Measurements from ENCODE around the gene CIAO1. TPM values are rescaled to one million over a fixed set of nuclear protein-coding genes. Genes with fewer than 3 reads are reported as not detected.

Gene CIAO1
- total RNA-seq, 1 experiment from 2014 or later, result 82.8 TPM

- TF ChIP-seq ZNF423 (CRISPR knock-in tag; IDR thresholded peaks at IDR 0.05) (no peak), PRRX2 (CRISPR knock-in tag; IDR thresholded peaks at IDR 0.05) (no peak), MXD4 (CRISPR knock-in tag; IDR thresholded peaks at IDR 0.05; ENCODE audit: borderline replicate concordance) (no peak), SMAD4 (CRISPR knock-in tag; IDR thresholded peaks at IDR 0.05) (no peak), NR3C1 (CRISPR knock-in tag; conservative IDR thresholded peaks at IDR 0.05; ENCODE audit: low read depth) (no peak), ZNF425 (CRISPR knock-in tag; conservative IDR thresholded peaks at IDR 0.05) (no peak), CBFB (CRISPR knock-in tag; IDR thresholded peaks at IDR 0.05; ENCODE audit: low read depth) (no peak)
Observed at GRCh38 chr2:96276787-96277499, 10.9 kb downstream of the CIAO1 start (continued).

- peaks cover 99% of the 10 kb centered on the region for H3K36me3 Mint-ChIP-seq
- H3K4me1 Mint-ChIP-seq, result no peaks in the 10 kb centered on the region
Observed at GRCh38 chr2:96287273-96287856, 21.3 kb downstream of the CIAO1 start.

More at GRCh38 chr2:96287273-96287856, 21.3 kb downstream of the CIAO1 start:
- DNase-seq (ENCODE audit: low spot score) (no peak), ATAC-seq (no peak)
- ChIA-PET CTCF (no interaction called here), POLR2A (no interaction called here)
- no peak for TF ChIP-seq ZNF317 (CRISPR knock-in tag; IDR thresholded peaks at IDR 0.05; ENCODE audit: borderline replicate concordance, low read depth)
- no peak for TF ChIP-seq RORB (CRISPR knock-in tag; IDR thresholded peaks at IDR 0.05)
- TF ChIP-seq MLX (CRISPR knock-in tag; IDR thresholded peaks at IDR 0.05), result no peak
- TF ChIP-seq ZNF232 (CRISPR knock-in tag; IDR thresholded peaks at IDR 0.05), result no peak
- TF ChIP-seq ZBTB43 (CRISPR knock-in tag; IDR thresholded peaks at IDR 0.05), result no peak
- TF ChIP-seq HMGXB4 (CRISPR knock-in tag; IDR thresholded peaks at IDR 0.05), result no peak
- TF ChIP-seq CTCF (IDR thresholded peaks at IDR 0.05), result no peak
- no peak for TF ChIP-seq IRF2 (CRISPR knock-in tag; IDR thresholded peaks at IDR 0.05; ENCODE audit: borderline replicate concordance, low read depth)
- no peak for TF ChIP-seq OVOL2 (CRISPR knock-in tag; IDR thresholded peaks at IDR 0.05; ENCODE audit: borderline replicate concordance)
- H3K27me3 Mint-ChIP-seq (ENCODE audit: low read depth), result no peaks in the 10 kb centered on the region
- H3K27ac Mint-ChIP-seq, result no peak overlapping the region
- no peak overlapping the region for H3K4me3 Mint-ChIP-seq
- H3K9me3 Mint-ChIP-seq, result no peaks in the 10 kb centered on the region

Measured in WTC11 (cell line).